Mononuclear cell (primary cell): ENCODE measurements around the gene TMEM190. TPM values are rescaled to one million over a fixed set of nuclear protein-coding genes. Genes with fewer than 3 reads are reported as not detected.
"Not testable (repeated sequence)": the region's sequence is repeated elsewhere in the genome, so short reads cannot be mapped to it uniquely, and the experiment has no call there.

ENCODE experiments used
- H3K27me3 ChIP-seq: 2 replicates; pipeline ENCODE4 v1.6.0; 2011; ENCODE audit warnings: low read length, control low read depth; ENCODE audit not compliant: insufficient read depth
- H3K4me1 ChIP-seq: 2 replicates; pipeline ENCODE4 v1.5.1; 2011; ENCODE audit warnings: mild to moderate bottlenecking, low read length, control low read depth; ENCODE audit not compliant: insufficient read depth
- H3K4me3 ChIP-seq: 2 replicates; pipeline ENCODE4 v1.5.1; 2011; ENCODE audit warnings: mild to moderate bottlenecking, low read length, moderate library complexity
- H3K9me3 ChIP-seq: 2 replicates; pipeline ENCODE4 v1.5.1; 2011; ENCODE audit warnings: low read depth, mild to moderate bottlenecking, control low read depth, low read length
- total RNA-seq: library from RNA; depleted of rRNA; stranded (reverse); fragments of >200 nt; gene quantifications from one replicate; pipeline ENCODE4 v1.2.3, GENCODE V29; 2012

The TMEM190 gene
- total RNA-seq, 1 donor, result not detected

DNA sequence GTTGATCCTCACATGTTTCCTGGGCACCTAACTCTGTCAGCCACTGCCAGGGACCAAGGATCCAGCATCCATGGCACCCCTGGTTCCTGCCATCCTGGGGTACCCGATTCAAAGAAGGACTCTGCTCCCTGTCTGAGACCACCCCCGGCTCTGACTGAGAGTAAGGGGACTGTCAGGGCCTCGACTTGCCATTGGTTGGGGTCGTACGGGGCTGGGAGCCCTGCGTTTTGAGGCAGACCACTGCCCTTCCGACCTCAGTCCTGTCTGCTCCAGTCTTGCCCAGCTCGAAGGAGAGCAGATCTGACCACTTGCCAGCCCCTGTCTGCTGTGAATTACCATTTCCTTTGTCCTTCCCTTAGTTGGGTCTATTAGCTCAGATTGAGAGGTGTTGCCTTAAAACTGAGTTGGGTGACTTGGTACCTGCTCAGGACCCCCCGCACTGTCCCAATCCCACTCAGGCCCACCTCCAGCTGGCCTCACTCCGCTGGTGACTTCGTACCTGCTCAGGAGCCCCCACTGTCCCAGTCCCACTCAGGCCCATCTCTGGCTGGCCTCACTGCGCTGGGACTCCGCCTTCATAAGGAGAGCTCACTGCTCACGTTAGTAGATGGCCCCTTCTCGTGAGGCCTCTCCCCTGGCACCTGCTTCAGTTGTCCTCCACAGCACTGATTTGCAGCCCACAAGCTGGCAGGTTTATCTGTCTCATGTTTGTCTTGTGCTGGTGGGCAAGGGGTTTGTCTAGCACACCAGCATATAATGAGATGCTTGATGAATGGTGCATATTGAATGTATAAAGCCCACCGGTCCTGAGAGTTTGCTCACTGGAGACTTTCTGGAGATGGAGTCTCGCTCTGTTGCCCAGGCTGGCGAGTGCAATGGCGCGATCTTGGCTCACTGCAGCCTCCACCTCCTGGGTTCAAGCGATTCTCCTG lies 13.0 kb downstream of the TMEM190 start:
- Histone ChIP-seq H3K4me1 (peaks cover 46% of the 10 kb centered on the region), H3K27me3 (no peaks in the 10 kb centered on the region), H3K9me3 (no peaks in the 10 kb centered on the region), H3K4me3 (no peak overlapping the region)

DNA sequence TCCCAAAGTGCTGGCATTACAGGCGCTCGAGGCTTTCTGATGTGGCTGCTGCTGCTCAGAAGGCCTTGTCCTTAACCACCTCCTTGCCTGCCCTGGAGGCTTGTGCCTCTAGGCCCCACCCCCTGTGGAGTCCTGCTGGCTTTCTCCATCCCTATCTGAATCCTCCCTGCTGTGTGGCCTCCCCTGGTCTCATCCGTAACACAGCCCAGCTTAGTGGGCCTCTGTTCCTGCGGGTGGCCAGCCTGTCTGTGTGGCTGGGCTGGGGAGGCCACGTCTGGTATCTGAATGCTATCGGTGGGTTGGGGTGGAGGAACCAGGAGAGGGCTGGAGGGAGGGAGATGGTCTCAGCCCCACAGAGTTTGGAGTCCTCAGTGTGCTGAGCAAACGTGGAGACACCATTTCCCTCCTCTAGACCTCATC lies 13.8 kb downstream of the TMEM190 start:
- Histone ChIP-seq H3K27me3 (no peaks in the 10 kb centered on the region), H3K4me3 (no peak overlapping the region), H3K4me1 (peaks cover 40% of the 10 kb centered on the region), H3K9me3 (no peaks in the 10 kb centered on the region)

DNA sequence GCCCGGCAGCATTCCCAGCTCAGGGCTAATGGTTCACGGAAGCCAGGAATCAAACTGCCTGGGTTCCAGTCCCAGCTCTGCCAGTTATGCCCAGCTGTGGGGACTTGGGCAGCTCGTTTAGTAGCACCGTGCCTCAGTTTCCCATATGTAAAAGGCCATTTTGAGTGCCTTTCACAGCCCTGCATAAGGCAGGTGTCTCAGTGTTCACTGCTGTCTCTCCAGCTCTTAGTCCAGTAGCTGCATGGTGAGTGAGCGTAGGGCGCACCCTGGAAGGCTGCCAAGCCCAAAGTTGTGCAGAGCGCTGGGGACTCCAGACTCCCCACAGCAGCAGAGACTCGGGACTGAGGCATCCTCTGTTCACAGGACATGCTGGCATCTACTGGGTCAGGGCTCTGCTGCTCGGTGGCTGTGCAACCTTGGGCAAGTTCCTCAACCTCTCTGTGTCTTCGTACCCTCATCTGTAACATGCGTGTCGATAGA lies 14.6 kb downstream of the TMEM190 start:
- Histone ChIP-seq H3K27me3 (no peaks in the 10 kb centered on the region), H3K4me3 (no peak overlapping the region), H3K4me1 (peaks cover 40% of the 10 kb centered on the region), H3K9me3 (no peaks in the 10 kb centered on the region)

DNA sequence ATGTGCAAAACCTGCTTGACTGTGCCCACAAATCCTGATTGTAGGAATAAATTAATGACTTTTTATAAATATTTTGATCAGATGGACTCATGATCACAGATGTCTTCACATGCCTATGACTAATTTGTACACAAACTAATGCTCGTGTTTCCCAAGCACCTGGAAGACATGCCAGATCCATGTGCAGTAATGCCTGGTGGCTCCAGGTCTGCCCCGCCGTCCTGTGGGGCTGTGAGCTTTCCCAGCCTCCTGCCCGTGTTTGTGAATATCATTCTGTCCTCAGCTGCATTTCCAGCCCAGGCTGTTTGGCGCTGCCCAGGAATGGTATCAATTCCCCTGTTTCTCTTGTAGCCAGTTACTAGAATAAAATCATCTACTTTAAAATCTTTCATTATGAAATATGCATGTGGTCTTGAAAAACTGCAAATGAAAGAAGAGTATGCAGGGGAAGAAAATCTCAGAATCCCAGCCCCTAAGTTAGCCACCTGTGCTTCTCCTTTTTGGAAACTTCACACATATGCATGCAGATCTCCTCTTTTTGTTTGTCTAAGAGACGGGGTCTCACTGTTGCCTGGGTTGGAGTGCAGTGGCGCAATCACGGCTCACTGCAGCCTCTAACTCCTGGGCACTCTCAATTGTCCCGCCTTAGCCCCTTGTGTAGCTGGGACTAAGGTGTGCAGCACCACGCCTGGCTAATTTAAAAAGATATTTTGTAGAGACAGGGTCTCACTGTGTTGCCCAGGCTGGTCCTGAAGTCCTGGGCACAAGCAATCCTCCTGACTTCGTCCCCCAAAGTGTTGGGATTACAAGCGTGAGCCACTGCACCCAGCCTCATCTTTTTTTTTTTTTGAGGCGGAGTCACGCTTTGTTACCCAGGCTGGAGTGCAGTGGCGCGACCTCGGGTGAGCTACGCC lies 15.3 kb downstream of the TMEM190 start:
- H3K4me3 ChIP-seq, result no peak overlapping the region
- no peaks in the 10 kb centered on the region for H3K9me3 ChIP-seq
- H3K27me3 ChIP-seq, result no peaks in the 10 kb centered on the region
- peaks cover 35% of the 10 kb centered on the region for H3K4me1 ChIP-seq

DNA sequence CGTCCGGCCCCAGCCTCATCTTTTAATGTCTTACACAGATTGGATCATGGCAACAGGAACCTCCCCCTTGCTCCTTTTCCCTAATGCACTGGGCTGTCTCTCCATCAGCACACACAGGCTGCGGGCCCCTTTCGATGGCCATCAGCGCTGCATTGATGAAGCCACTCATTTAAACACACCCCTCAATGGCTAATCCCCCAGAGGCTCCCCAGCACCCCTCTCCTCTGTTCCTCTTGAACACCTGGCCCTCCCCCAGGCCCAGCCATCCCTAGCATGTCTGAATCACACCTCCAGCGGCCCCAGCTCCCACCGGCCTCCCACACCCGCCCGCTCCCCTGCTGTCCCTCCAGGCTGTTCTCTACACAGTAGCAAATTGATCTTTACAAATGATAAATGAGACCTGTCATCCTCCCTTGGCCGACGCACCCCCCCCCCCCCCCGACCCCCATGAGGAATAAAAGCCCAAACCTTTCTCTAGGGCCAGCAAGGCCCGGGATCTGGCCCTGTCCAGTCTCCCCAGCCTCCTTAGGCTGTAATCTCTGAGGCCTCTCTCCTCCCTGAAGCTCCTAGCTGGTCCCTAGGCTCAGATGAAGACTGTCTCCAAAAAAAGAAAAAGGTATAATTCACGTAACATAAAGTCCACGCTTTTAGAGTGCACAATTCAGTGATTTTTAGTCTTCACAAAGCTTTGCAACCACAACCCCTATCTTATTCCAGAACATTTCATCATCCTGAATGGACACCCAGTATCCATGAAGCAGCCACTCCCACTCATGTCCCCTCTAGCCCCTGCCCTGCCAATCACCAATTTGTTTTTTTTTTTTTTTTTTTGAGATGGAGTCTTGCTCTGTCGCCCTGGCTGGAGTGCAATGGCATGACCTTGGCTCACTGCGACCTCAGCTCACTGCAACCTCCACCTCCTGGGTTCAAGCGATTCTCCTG lies 16.5 kb downstream of the TMEM190 start:
- no peak overlapping the region for H3K4me3 ChIP-seq
- peaks cover 27% of the 10 kb centered on the region for H3K4me1 ChIP-seq
- no peaks in the 10 kb centered on the region for H3K9me3 ChIP-seq
- no peaks in the 10 kb centered on the region for H3K27me3 ChIP-seq

DNA sequence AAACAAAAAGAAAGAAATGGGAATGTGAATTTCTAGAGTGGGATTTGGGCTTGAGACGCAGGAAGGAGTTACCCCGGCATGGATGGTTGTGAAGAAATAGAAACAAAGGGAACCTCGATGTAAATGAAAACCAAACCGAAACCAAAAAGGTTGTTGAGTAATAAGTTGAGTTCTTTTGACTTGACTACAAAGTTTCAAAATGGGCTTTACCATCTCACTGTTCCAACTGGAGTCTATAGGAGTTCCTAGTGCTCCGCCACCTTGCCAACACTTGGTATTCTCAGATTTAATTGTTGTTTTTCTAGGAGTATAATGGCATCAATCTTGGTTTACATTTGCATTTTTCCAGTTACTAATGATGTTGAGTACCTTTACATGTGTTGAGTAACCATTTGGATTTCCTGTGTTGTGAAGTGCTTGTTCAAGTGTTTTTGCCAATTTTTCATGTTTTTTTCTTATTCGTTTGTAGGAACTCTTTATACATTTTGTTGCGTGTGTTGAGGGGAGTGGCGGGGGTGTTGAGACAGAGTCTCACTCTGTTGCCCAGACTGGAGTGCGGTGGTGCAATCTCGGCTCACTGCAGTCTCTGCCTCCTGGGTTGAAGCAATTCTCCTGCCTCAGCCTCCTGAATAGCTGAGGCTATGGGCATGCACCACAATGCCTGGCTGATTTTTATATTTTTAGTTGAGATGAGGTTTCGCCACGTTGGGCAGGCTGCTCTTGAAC lies 21.7 kb downstream of the TMEM190 start:
- no peaks in the 10 kb centered on the region for H3K27me3 ChIP-seq
- peaks cover 23% of the 10 kb centered on the region for H3K4me1 ChIP-seq
- no peak overlapping the region for H3K4me3 ChIP-seq
- H3K9me3 ChIP-seq, result no peaks in the 10 kb centered on the region

DNA sequence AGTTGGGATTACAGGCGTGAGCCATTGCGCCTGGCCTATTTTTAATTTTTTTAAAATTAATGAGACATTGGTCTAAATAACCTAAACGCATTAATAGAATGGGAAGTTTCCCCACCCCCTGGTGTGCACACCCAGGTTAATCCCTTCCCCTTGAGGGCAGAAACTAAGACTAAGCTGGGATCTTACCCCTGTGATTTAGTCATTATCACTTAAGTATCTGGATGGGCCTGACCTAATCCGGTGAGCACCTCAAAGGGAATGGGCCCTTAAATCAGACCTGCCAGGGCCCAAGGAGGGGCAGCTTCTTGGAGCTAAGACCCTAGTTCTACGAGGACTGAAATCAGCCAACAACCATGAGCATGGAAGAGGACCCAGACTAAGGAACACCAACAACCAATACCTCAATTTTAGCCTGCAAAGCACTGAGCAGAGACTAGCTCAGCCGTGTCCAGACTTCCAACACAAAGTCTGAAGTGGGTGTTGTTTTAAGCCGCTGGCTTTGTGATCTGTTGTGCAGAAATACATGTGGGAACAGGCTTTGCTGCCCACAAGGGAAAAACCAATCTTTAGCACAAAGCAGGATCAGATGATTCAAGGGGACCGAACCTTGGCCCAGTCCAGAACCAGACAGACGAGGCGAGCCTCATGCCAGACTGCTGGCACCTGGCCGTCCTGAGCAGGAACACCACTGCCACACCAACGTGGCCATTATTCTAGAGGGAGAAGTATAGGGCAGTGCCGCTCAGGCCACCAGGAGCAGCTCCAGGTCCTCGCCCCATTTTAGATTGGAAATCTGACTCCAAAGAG lies 23.9 kb downstream of the TMEM190 start:
- Histone ChIP-seq H3K27me3 (no peaks in the 10 kb centered on the region), H3K9me3 (no peaks in the 10 kb centered on the region), H3K4me3 (no peak overlapping the region), H3K4me1 (peaks cover 26% of the 10 kb centered on the region)

DNA sequence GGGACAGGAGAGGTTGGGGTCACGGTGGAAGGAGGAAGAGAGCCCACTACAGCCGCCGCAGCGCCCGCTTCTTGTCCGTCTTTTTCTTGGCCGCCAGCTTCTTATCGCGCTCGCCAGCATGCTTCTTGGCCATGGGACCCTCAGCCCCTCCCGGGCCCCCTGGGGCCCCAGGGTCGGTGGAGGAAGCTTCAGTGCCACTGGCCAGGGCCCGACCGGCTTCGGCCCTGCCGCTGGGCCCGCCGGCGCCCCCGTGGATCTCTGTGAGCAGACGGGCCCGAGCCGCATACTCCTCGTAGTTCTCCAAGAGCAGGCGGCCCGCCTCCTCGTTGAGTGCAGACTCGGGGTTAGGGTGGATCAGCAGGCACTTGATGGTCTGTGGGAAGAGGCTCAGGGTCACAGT lies 24.8 kb downstream of the TMEM190 start:
- not testable (repeated sequence) for H3K27me3 ChIP-seq, H3K9me3 ChIP-seq, H3K4me3 ChIP-seq
- peaks cover 35% of the 10 kb centered on the region for H3K4me1 ChIP-seq

DNA sequence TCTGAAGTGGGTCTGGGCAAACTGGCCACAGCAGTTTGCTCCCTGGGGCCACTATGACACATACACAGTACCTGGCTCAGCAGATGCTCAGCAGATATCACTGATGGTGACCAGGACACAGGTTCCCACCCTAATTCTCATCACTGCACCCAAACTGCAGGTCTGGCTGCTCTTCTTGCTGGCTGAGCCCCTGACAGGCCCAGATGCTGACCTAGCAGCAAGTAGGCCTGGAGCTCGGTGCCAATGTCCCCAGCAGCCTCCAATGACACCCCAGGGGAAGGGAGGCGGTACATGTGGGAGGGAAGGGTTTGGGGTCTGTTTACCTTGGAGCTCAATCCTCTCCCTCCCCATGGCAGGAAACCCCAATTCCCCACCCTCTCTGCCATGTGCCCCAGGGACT lies 25.9 kb downstream of the TMEM190 start:
- Histone ChIP-seq H3K4me3 (no peak overlapping the region), H3K4me1 (peaks cover 42% of the 10 kb centered on the region), H3K27me3 (no peaks in the 10 kb centered on the region), H3K9me3 (no peaks in the 10 kb centered on the region)

DNA sequence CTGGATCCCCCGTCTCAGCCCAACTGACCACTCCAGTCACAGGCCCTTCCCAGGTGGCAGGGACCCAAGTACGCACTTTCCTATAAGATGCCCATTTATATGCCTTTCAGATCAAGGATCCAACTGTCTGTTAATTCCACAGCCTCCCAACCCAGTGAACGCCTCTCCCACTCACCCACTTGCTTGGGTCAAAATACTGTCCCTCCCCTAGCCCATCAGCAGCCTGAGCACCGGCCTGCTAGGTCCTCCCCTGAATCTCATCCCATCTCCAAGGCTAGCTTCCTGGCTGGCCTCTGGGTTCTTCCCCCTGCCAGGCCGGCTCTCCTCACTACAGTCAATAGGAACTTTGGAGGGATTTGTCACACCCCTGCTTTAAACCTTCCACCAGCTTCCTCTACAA lies 29.0 kb downstream of the TMEM190 start:
- H3K4me3 ChIP-seq, result no peak overlapping the region
- H3K27me3 ChIP-seq, result no peaks in the 10 kb centered on the region

DNA sequence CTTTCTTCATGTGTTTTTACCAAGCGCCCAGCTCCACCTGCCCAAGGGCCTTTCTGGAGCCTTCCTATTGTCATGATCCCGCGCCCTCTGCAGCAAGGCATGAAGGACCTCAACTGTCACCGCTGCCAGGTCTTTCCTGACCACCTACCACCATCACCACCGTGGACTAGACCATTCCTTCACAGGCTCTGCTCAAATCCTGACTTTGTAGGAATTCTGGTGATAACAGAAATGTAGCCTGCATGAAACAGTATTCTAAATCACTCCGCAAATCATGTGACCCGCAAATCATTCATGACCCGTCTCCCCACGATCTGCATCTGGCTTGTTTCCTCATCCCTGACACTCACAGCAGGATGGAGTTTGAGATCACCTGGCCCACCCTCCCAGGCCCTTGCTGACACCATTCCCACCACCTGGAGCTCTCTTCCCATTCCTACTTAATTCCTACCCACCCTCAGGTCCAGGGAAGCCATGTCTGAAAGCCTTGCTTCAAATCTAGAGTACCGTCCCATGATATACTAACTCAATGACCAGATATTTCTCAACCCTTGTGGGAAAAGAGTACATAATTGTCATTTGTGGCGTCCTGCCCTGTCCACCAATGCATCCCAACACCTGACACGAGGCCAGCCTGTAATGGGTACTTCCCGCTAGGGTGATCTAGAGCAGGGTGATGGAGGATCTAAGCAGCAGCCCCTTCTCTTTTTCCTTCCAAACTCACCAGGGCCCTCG lies 29.6 kb downstream of the TMEM190 start:
- Histone ChIP-seq H3K9me3 (no peaks in the 10 kb centered on the region), H3K4me1 (peaks cover 25% of the 10 kb centered on the region), H3K27me3 (no peaks in the 10 kb centered on the region), H3K4me3 (peak overlapping the region; percentile 79)

More for the DNA sequence above, 29.0 kb downstream of the TMEM190 start:
- Histone ChIP-seq H3K4me1 (peaks cover 25% of the 10 kb centered on the region), H3K9me3 (no peaks in the 10 kb centered on the region)

DNA sequence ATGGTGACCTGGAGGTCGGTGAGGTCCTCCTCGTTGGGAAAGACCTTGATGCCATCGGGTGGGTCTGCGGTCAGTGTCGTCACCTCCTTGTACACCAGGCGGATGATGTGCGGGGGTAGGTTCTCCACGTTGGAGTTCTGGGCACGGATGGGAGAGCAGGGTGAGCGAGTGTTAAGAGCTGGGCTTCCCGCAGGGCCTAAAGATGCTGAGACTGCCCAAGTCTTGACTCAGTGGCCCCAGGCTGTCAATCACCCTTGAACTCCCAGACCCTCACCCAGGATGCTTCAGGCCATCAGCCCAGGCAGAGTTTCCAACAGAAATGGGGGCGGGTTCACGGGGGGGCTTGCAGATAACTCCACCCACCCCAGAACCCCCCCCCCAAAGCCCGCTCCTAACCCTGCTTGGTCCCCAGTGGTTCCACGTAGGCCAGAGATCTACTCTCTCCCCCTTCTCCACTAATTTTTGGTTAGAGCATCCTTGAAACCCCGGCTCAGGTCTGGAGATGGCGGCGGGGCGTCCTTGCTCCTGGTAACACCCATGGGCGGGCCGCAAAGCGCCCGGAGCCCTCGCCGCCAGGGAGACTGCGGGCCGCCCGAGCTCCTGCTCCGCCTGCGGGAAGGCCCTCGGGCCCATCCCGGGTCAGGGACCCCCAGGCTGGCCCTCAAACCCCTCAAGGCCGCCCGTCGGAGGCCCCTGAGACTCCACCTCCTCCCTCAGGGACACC lies 30.4 kb downstream of the TMEM190 start:
- no peaks in the 10 kb centered on the region for H3K27me3 ChIP-seq
- no peaks in the 10 kb centered on the region for H3K9me3 ChIP-seq
- peak overlapping the region; percentile 79 for H3K4me3 ChIP-seq
- peaks cover 25% of the 10 kb centered on the region for H3K4me1 ChIP-seq
